GM18505 (cell line): ENCODE data around the gene HDAC4.

Source experiments
- ATAC-seq: cut with Tn5 transposase; IDR thresholded peaks from one replicate; pipeline ENCODE4 v1.9.1; 2021; ENCODE audit not compliant: unreplicated experiment
- POLR2A ChIP-seq: IDR thresholded peaks from 4 replicates; pipeline ENCODE4 v1.6.1; 2011; ENCODE audit warnings: borderline replicate concordance; ENCODE audit not compliant: insufficient read depth, insufficient read length; ENCODE audit errors: extremely low read depth

HDAC4 gene

DNA sequence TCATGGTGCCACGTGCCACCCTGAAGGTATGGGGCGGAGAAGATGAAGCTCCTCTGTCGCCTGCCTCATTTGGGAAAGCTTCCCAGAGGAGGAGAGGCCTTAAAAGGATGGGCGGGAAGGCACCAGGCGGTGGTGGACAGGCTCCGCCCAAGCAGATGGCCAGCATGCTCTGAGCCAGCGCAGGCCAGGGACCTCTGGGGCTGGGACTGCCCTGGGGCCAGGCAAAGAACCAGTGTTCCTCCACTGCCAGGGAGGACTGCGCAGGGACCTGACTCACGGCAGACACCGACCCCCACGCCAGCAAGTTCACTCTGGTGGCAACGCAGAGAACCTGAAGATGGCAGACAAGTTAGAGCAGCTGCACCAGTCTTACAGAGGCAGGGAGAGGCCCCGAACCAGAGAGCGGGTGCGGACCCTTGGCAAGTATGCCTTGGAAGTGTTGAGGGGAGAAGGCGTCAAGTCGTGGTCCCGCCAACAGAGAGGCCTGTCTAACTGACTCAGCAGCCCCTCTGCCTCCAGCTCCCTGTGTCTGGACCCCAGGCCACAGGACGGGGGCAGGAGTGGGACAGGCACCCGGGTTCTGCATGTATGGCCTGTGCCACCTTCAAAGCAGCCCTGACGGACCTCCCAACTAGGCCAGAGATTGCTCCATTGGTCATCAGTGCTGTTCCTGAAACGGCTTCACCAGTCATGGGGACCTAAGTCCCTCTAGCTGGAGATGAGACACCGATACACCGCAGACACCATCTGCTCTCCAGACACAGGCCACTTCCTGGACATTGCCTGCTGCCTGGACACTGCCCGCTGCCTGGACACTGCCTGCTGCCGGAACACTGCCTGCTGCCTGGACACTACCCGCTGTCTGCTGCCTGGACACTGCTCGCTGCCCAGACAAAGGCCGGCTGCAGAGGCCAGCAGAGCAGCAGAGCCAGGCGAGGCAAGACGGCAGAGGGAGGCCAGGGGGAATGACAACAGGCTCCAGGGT, 124.7 kb downstream of the HDAC4 start:
- no peak for TF ChIP-seq POLR2A
- ATAC-seq = no peak

- no peak for ATAC-seq
- TF ChIP-seq POLR2A = no peak
These were observed 125.7 kb downstream of the HDAC4 start for GRCh38 chr2:239275044-239275685.

DNA sequence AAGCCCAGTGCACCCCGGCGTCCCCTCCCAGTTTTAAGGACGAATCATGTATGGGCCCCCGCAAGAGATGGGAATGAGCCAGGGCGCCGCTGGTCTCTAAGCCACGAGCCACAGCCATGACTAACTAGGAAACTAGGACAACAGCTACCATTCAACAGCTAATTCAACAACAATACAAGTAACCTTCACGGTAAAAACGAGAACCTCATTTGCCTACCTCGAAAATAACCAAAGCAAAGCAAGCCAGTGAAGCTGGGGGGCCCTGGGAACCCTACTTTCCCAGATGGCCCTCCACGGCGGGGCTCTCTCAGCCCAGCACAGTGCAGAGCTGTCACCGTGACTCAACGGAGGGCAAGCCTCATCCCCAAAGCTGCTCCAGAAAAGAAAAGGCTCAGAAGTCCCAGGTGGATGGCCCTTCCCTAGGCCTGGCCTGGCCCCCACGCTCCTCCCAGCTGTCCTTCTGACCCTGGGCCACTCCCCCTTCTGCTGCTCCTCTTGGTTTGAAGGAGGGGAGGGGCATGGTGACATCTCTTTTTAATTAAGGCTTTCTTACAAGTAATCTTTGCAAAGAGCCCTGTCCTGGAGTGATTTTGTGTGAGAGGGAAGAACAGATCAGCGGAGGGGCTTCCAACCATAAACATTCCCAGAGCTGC, 126.3 kb downstream of the HDAC4 start:
- no peak for ATAC-seq
- no peak for TF ChIP-seq POLR2A

DNA sequence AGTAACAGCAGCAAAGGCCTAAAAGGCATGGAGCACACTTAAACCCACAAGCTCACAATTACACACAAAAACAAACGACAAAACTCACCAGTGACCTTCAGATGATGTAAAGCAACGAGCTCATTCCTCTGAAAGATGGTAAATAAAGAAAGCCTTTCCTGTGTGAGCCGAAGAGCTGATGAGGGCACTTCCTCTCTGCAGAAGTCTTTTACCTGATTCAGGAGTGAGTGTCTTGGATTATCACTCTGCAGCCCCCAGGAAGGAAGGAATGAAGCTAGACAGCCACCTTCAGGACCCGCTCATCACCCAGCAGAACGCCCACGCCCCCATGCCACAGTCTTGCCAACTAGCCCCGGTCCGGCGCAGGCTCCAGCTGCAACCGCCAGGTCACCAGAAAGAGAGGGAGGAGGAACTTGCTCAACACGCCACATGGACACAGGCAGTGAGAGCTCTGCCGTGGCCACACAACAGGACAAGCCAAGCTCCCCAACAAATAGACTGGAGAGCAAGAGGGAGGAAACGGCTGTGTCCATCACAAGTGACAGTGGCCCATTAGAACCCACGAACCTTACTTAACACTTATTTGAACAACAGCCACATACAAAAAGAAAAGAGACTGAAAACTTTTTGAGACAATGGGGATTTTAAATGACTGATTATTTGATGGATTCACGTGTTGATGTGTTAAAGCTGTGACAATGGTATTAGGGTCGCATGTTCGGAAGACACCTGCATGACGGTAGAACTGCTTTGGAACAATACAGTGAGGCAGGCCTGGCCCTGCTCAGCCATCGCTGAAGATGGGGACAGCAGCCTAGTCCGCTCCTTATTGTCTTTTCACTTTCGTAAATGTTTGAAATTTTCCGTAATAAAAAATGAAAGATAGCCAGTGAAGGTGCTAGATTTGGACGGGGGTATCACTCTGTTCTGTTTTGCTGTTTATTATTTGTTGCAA, 127.3 kb downstream of the HDAC4 start:
- TF ChIP-seq POLR2A = no peak
- ATAC-seq = no peak

DNA sequence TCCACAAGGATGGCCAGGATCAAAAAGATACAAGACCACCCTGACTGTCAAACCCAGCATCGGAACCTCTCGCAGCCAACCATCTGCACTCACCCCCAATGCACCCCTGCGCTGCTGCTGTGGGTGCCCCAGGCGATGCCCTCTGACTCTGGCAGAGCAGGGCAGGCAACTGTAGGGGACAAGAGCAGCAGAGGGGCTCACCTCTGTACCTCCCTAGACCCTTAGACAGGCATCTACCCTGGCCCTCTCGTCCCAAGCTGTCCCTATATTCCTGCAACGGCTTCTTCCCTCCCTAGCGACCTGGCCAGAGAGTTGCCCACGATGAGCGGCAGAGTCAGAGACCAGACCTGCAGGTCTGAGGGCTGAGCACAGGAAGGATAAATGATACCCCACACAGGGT, 128.2 kb downstream of the HDAC4 start:
- no peak for ATAC-seq
- TF ChIP-seq POLR2A = no peak

DNA sequence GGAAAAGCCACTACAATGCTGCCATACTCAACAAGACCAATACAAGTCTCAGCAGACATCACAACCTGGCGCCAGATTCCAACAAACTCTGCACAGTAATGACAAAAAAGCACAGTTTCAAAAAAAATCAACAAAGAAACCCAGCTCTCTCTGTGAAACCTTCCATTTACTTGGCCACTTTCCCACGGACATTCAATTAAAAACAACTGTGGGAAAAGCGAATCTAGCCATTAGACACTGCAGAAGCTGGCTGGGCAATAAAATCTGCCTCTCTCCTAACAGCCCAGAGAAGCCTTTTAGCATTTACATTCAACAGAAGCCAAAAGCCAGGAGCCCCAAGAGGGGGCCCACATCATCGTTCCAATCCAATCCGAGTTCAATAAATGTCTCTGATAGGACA, 128.9 kb downstream of the HDAC4 start:
- no peak for ATAC-seq
- no peak for TF ChIP-seq POLR2A

- no peak for TF ChIP-seq POLR2A
- ATAC-seq = no peak
These were observed 129.3 kb downstream of the HDAC4 start for GRCh38 chr2:239271471-239271870.

DNA sequence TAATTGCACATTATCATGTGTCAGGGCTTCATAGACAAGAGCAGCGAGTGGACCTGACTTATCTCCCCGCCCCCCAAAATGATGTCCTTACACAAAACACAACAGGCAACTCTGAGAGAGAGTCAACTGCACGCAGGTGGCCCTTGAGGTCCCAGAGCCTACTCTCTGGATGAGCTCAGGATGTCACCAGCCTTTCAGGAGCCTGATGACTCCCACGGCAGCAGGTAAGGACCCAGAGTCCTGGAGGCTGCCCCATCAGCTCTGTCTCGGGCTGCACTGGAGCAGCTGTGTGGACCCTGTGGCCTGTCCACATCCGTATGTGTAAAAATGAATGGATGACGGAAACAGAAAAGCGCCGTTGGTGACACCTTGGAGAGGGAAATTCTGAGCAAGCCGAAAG, 130.9 kb downstream of the HDAC4 start:
- TF ChIP-seq POLR2A = no peak
- no peak for ATAC-seq

- no peak for TF ChIP-seq POLR2A
- ATAC-seq = no peak
These were observed 131.5 kb downstream of the HDAC4 start for GRCh38 chr2:239269173-239269885.

- no peak for TF ChIP-seq POLR2A
- ATAC-seq = no peak
These were observed 132.3 kb downstream of the HDAC4 start for GRCh38 chr2:239268549-239268948.

DNA sequence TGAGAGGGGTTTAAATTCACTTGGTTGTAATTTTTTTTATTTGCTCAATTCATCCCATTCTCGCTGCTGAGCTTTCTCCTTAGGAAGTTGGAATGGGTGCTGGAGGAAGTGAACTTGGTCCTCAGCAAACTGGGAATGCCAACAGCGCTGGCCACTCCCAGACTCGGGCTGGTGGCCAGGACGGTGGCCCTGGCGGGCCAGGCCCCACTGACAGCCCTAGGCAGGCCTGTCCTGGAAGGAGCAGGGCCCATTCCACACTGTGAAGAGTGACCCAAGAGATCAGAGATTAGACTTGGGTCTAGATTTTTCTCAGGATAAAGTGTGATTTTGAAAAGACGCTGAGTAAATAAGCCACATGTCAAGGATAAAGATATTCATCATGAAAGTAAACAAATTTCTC, 132.7 kb downstream of the HDAC4 start:
- TF ChIP-seq POLR2A = no peak
- ATAC-seq = no peak
